Left ventricle myocardium superior (tissue), 1 donor: ENCODE results near the gene SLC7A5. TPM values are rescaled to one million over a fixed set of nuclear protein-coding genes. Genes with fewer than 3 reads are reported as not detected.
"Not testable (repeated sequence)": the region's sequence is repeated elsewhere in the genome, so short reads cannot be mapped to it uniquely, and the experiment has no call there.

Experiments used
- ATAC-seq: fragments of 200-7000 bp; cut with Tn5 transposase; one replicate; pipeline ENCODE4 v1.9.1; 2020; ENCODE audit warnings: mild to moderate bottlenecking, moderate library complexity
- DNase-seq: peaks from one replicate; pipeline ENCODE4 v3.0.0-alpha.2; 2020
- intact Hi-C: fragments of 100-400 bp; cut with micrococcal nuclease; formaldehyde crosslinking; loops from one replicate; pipeline ENCODE4 v1.11.0; 2022
- total RNA-seq: library from RNA; stranded (reverse); fragmentation: NEBNext Ultra II Directional; extraction: Animal tissue kit (Norgen Biotek cat#: 25700); gene quantifications from one replicate; pipeline ENCODE4 v1.2.1, GENCODE V29; 2021
- donor health status: DM: no; HTN: yes; CAD: no; lungs with severe emphysema.

Gene SLC7A5
- total RNA-seq, 1 donor from 2014 or later, result 2.0 TPM

GRCh38 chr16:87865902-87866555 lies 3.3 kb downstream of the SLC7A5 start:
- ATAC-seq, DNase-seq, intact Hi-C loops: not testable (repeated sequence)

DNA sequence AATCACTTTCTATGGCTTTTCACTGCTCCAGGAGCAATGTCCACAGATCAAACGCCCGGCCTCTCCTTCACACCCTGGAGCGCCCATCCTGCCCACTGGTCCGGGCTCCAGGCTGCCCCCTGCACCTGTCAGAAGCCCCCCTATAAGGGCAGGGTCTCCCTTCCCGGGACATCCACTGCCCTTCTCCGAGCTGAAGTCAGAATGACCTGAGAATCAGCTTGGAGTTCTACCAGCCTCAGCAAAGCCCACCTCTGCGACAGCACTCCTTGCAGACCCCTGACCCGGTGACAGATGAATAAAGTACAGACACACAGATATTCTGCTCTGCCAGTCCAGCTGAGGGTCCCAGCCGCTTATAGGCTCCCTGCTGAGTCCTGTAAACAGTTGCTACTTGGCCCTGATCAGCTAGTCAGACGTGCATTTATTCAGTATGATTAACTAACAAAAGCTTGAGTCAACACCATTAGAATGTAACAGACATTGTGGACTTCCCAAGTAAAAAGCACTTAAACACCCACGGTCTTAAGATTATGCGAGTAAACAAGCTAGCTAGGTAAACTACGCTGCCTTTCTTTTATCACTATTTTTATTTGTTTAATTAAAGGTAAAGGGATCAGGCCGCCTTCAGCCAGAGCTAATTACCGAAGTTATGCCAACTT lies 4.8 kb downstream of the SLC7A5 start:
- DNase-seq (no peak), ATAC-seq (no peak)
- intact Hi-C loops, result no loop called here

- peak; percentile 73 for ATAC-seq
- DNase-seq, intact Hi-C loops: not testable (repeated sequence)
These were observed 6.0 kb downstream of the SLC7A5 start for GRCh38 chr16:87863327-87863635.

- ATAC-seq, intact Hi-C loops, DNase-seq: not testable (repeated sequence)
These were observed 6.5 kb downstream of the SLC7A5 start for GRCh38 chr16:87862597-87863326.

DNA sequence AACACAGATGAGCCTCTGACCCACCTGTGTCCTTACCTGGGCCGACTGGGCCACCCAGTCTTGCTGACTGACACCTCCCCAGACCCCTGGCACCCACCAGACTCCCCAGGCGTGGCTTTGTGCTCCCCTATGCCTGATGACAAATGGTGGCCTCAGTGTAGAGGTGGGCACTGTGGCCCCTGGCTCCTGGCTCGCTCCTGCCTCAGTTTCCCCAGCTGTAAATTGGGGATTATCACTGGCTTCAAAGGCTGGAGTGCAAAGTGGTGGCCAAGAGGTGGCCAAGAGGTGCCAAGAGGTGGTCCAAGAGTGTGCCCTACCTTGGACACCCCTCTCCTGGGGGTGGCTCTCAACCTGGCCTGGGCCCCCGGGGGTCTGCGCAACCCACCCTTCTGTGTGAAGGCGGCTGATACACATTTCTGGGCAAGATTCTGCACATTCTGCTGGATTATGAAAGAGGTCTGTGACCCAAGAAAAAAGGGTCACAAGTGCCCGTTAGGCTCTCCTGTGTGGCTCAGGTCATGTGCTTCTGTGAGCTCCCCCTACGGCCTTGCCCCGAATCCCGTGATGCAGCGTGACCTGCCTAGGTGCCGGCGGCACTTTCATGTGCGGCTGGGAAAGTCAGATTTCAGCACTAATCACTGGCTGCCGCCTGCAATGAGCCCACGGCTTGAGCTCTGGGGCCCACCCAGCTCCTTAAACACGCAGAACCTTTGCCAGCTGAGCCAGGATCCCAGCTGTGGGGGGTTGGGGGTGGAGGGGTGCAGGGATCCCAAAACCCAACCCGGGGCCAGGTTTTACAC lies 7.8 kb downstream of the SLC7A5 start:
- ATAC-seq, intact Hi-C loops, DNase-seq: not testable (repeated sequence)

- intact Hi-C loops, result no loop called here
- no peak for DNase-seq
- peak; percentile 46 for ATAC-seq
These were observed 8.6 kb downstream of the SLC7A5 start for GRCh38 chr16:87860553-87861299.

GRCh38 chr16:87858151-87858993 lies 10.9 kb downstream of the SLC7A5 start:
- DNase-seq, result peak; percentile 77
- ATAC-seq, result peak; percentile 30
- intact Hi-C loops, result not testable (repeated sequence)

DNA sequence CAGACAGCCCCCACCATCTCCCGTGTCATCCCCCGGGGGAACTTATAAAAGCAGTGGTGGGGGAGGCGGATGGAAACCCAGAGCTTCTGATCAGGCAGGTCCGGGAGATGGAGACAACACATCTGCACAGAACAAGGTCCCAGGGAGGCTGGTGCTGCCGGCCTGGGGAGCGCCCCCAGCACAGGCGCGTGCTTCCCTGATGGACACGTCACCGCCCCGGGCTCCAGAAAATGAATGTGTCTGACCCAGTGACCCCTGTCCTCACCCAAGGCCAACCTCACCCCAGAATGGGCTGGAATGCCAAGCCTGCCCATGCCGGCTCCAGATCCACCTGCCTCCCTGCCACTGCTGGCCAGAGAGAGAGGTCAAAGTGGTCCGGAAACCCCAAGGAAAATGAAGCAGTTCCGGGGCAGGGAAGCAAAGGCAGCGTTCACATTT lies 12.5 kb downstream of the SLC7A5 start:
- ATAC-seq, result no peak
- intact Hi-C loops, result no loop called here
- DNase-seq, result no peak

- ATAC-seq, result peak; percentile 13
- intact Hi-C loops, result no loop called here
- peak; percentile 71 for DNase-seq
These were observed 13.2 kb downstream of the SLC7A5 start for GRCh38 chr16:87855852-87856715.

- DNase-seq (no peak), ATAC-seq (no peak)
- intact Hi-C loops, result no loop called here
These were observed 14.2 kb downstream of the SLC7A5 start for GRCh38 chr16:87854907-87855683.

DNA sequence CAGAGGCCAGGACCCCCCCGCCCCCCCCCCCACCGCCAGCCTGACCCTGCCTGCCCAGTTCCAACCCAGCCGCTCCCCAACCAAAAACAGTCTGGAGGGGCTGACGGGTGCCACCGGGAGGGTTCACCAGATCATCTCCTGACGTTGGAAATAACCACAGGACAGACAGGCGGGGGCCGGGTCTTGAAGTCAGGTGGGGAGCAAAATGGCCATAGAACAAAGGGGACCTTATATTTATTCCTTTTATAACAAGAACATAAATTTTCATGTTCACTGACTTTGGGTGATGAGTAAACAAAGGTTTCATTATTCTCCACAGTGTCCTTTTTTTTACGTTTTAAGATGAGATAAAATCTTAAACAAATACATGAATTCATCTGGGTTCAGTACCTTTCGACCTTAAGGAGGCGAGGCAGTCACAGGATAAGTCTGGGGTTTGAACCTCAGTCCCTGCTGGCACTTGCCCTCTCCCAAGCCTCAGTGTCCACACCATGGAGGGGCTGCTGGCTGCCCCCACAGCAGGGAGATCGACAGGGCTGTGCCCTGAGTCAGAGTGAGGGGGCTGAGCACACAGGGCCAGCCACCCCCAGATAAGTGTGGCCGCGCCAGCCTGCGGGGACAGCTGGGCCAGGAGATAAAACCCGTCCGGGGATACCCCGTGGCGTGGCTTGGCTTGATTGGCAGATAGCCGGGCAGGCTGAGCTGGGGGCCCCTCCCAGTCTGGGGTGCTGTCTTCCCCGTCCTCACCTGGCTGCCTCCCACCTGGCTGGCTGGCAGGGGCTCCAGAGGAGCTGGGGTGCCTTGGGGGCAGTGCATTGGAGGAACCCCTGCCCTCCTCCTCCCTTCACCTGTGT lies 15.0 kb downstream of the SLC7A5 start:
- intact Hi-C loops, result no loop called here
- ATAC-seq (no peak), DNase-seq (no peak)

- peak; percentile 96 for DNase-seq
- peak; percentile 92 for ATAC-seq
- intact Hi-C loops, result no loop called here
These were observed 15.8 kb downstream of the SLC7A5 start for GRCh38 chr16:87853411-87854052.

GRCh38 chr16:87851601-87852000 lies 17.7 kb downstream of the SLC7A5 start:
- DNase-seq, result no peak
- intact Hi-C loops, result no loop called here
- ATAC-seq, result no peak

DNA sequence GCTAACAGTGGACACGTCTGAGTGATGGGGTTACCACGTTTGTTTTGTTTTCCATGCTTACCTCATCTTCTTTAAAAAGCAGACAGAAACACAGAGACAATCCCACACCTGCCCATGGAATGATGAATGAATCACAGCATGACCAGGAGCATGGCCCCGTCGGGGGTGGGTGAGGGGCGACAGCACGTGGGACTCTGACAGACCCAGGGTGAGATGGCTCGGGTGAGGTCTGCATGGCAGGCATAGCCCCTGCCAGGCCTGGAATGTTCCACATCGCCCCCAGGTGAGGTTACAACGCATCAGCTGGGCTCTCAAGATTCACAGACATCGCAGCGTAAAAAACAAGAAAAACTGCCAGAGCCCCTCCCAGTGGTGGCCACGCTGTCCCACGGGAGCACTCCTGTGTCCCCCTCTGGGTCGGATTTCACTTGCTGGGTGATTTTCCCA lies 18.1 kb downstream of the SLC7A5 start:
- intact Hi-C loops, result no loop called here
- ATAC-seq (no peak), DNase-seq (no peak)
